ENCODE data around the gene CTIF. TPM values are rescaled to one million over a fixed set of nuclear protein-coding genes. Genes with fewer than 3 reads are reported as not detected.

Gene CTIF
- total RNA-seq, 2 experiments from 2014 or later: 6.3 to 6.9 TPM

- ChIA-PET CTCF (no interaction called here), POLR2A (no interaction called here)
Measured at GRCh38 chr18:48899558-48900174, 360.8 kb downstream of the CTIF start.

GRCh38 chr18:48900469-48900868 is 361.6 kb downstream of the CTIF start:
- CTCF ChIA-PET: no interaction called here
- POLR2A ChIA-PET: no interaction called here

GRCh38 chr18:48901145-48902022 is 362.6 kb downstream of the CTIF start:
- ChIA-PET CTCF (no interaction called here), POLR2A (no interaction called here)

- ChIA-PET POLR2A (no interaction called here), CTCF (no interaction called here)
Measured at GRCh38 chr18:48902023-48902855, 363.4 kb downstream of the CTIF start.

GRCh38 chr18:48902856-48903601 is 364.2 kb downstream of the CTIF start:
- CTCF ChIA-PET: no interaction called here
- POLR2A ChIA-PET: no interaction called here

- ChIA-PET POLR2A (no interaction called here), CTCF (no interaction called here)
Measured at GRCh38 chr18:48904091-48904490, 365.3 kb downstream of the CTIF start.

GRCh38 chr18:48904847-48905394 is 366.1 kb downstream of the CTIF start:
- CTCF ChIA-PET: no interaction called here

GRCh38 chr18:48905513-48905912 is 366.7 kb downstream of the CTIF start:
- POLR2A ChIA-PET: no interaction called here
- CTCF ChIA-PET: no interaction called here

More at GRCh38 chr18:48904847-48905394, 366.1 kb downstream of the CTIF start:
- POLR2A ChIA-PET: no interaction called here

GRCh38 chr18:48908916-48909315 is 370.1 kb downstream of the CTIF start:
- ChIA-PET CTCF (interaction anchor here (0.6 to 1.1 kb wide), 2 partner anchors 132 to 329 kb away, joined by 3 to 4 read pairs; no protein-coding TSS in a partner anchor), POLR2A (no interaction called here)

- ChIA-PET POLR2A (no interaction called here), CTCF (interaction anchor here (1.1 kb wide), 1 partner anchor 133 kb away, joined by 4 read pairs; no protein-coding TSS in a partner anchor)
Measured at GRCh38 chr18:48909721-48910120, 370.9 kb downstream of the CTIF start.

- CTCF ChIA-PET: interaction anchor here (0.5 to 0.7 kb wide), 3 partner anchors 18 to 246 kb away, joined by 3 to 4 read pairs (median 3); no protein-coding TSS in a partner anchor
Measured at GRCh38 chr18:48910972-48911545, 372.2 kb downstream of the CTIF start.

More at GRCh38 chr18:48910972-48911545, 372.2 kb downstream of the CTIF start:
- POLR2A ChIA-PET: no interaction called here

Other genes with a start within 250 kb of the CTIF start
- under 1 TPM; 0.04 to 0.06 TPM for gene ZBTB7C, start 129.6 kb upstream of the CTIF start, total RNA-seq

Measured in activated CD8-positive, alpha-beta memory T cell treated with anti-CD3 and anti-CD28 coated beads for 36 hours (primary cell).